HUES48 (cell line): ENCODE data around the gene SYCP2.

Experiments
- H3K27ac ChIP-seq: one replicate; pipeline ENCODE4 v1.7.0; 2013; ENCODE audit warnings: low read depth, low read length, inconsistent platforms
- H3K27me3 ChIP-seq: 2 replicates; pipeline ENCODE4 v1.6.1; 2013; ENCODE audit warnings: mild to moderate bottlenecking, low read length; ENCODE audit not compliant: control insufficient read depth, insufficient read depth
- H3K36me3 ChIP-seq: 2 replicates; pipeline ENCODE4 v1.6.1; 2013; ENCODE audit warnings: low read length; ENCODE audit not compliant: control insufficient read depth, insufficient read depth
- H3K4me1 ChIP-seq: 2 replicates; pipeline ENCODE4 v1.6.1; 2013; ENCODE audit warnings: mild to moderate bottlenecking, low read length; ENCODE audit not compliant: control insufficient read depth, insufficient read depth
- H3K4me3 ChIP-seq: 2 replicates; pipeline ENCODE4 v1.5.1; 2013; ENCODE audit warnings: mild to moderate bottlenecking, low read depth, low read length
- H3K9ac ChIP-seq: 2 replicates; pipeline ENCODE4 v1.6.1; 2013; ENCODE audit warnings: mild to moderate bottlenecking, low read depth, low read length, moderate library complexity
- H3K9me3 ChIP-seq: 2 replicates; pipeline ENCODE4 v1.6.1; 2013; ENCODE audit warnings: low read length; ENCODE audit not compliant: control insufficient read depth, insufficient read depth

The SYCP2 gene

GRCh38 chr20:59821201-59821600 lies 112.2 kb downstream of the SYCP2 start:
- H3K27me3 ChIP-seq: no peaks in the 10 kb centered on the region
- H3K4me1 ChIP-seq: no peaks in the 10 kb centered on the region
- no peaks in the 10 kb centered on the region for H3K36me3 ChIP-seq
- no peaks in the 10 kb centered on the region for H3K9me3 ChIP-seq
- H3K9ac ChIP-seq: no peak overlapping the region
- H3K27ac ChIP-seq: no peak overlapping the region
- no peak overlapping the region for H3K4me3 ChIP-seq

- Histone ChIP-seq H3K27ac (no peak overlapping the region), H3K27me3 (no peaks in the 10 kb centered on the region), H3K4me1 (no peaks in the 10 kb centered on the region), H3K36me3 (no peaks in the 10 kb centered on the region), H3K9me3 (no peaks in the 10 kb centered on the region), H3K4me3 (no peak overlapping the region), H3K9ac (no peak overlapping the region)
Observed at GRCh38 chr20:59820204-59821041, 113.0 kb downstream of the SYCP2 start.

GRCh38 chr20:59819496-59820203 lies 113.8 kb downstream of the SYCP2 start:
- no peak overlapping the region for H3K27ac ChIP-seq
- H3K9ac ChIP-seq: no peak overlapping the region
- no peak overlapping the region for H3K4me3 ChIP-seq
- no peaks in the 10 kb centered on the region for H3K27me3 ChIP-seq
- no peaks in the 10 kb centered on the region for H3K4me1 ChIP-seq
- no peaks in the 10 kb centered on the region for H3K9me3 ChIP-seq
- no peaks in the 10 kb centered on the region for H3K36me3 ChIP-seq

- H3K27me3 ChIP-seq: no peaks in the 10 kb centered on the region
- no peaks in the 10 kb centered on the region for H3K36me3 ChIP-seq
- H3K4me3 ChIP-seq: no peak overlapping the region
Observed at GRCh38 chr20:59818911-59819310, 114.5 kb downstream of the SYCP2 start.

GRCh38 chr20:59817846-59818615 lies 115.4 kb downstream of the SYCP2 start:
- H3K9me3 ChIP-seq: no peaks in the 10 kb centered on the region
- H3K27me3 ChIP-seq: no peaks in the 10 kb centered on the region
- no peaks in the 10 kb centered on the region for H3K4me1 ChIP-seq

More at GRCh38 chr20:59818911-59819310, 114.5 kb downstream of the SYCP2 start:
- H3K9me3 ChIP-seq: no peaks in the 10 kb centered on the region
- no peaks in the 10 kb centered on the region for H3K4me1 ChIP-seq
- H3K27ac ChIP-seq: no peak overlapping the region
- no peak overlapping the region for H3K9ac ChIP-seq

GRCh38 chr20:59817406-59817805 lies 116.0 kb downstream of the SYCP2 start:
- Histone ChIP-seq H3K27ac (no peak overlapping the region), H3K27me3 (no peaks in the 10 kb centered on the region), H3K9ac (no peak overlapping the region), H3K36me3 (no peaks in the 10 kb centered on the region), H3K4me1 (no peaks in the 10 kb centered on the region), H3K4me3 (no peak overlapping the region), H3K9me3 (no peaks in the 10 kb centered on the region)

More at GRCh38 chr20:59817846-59818615, 115.4 kb downstream of the SYCP2 start:
- Histone ChIP-seq H3K27ac (no peak overlapping the region), H3K9ac (no peak overlapping the region), H3K36me3 (no peaks in the 10 kb centered on the region), H3K4me3 (no peak overlapping the region)

GRCh38 chr20:59816146-59816738 lies 117.2 kb downstream of the SYCP2 start:
- Histone ChIP-seq H3K36me3 (no peaks in the 10 kb centered on the region), H3K27me3 (no peaks in the 10 kb centered on the region), H3K4me1 (no peaks in the 10 kb centered on the region), H3K27ac (no peak overlapping the region), H3K9me3 (no peaks in the 10 kb centered on the region), H3K9ac (no peak overlapping the region), H3K4me3 (no peak overlapping the region)

GRCh38 chr20:59814840-59815340 lies 118.5 kb downstream of the SYCP2 start:
- Histone ChIP-seq H3K27me3 (no peaks in the 10 kb centered on the region), H3K36me3 (no peaks in the 10 kb centered on the region), H3K9ac (no peak overlapping the region), H3K4me1 (no peaks in the 10 kb centered on the region), H3K9me3 (no peaks in the 10 kb centered on the region), H3K27ac (no peak overlapping the region), H3K4me3 (no peak overlapping the region)

GRCh38 chr20:59813948-59814839 lies 119.2 kb downstream of the SYCP2 start:
- H3K9ac ChIP-seq: no peak overlapping the region
- no peaks in the 10 kb centered on the region for H3K36me3 ChIP-seq
- H3K4me3 ChIP-seq: no peak overlapping the region
- no peak overlapping the region for H3K27ac ChIP-seq
- H3K4me1 ChIP-seq: no peaks in the 10 kb centered on the region
- no peaks in the 10 kb centered on the region for H3K27me3 ChIP-seq
- H3K9me3 ChIP-seq: no peaks in the 10 kb centered on the region
